HG03565 (cell line): ENCODE measurements around the gene CNDP2.
"Not testable (repeated sequence)": the region's sequence is repeated elsewhere in the genome, so short reads cannot be mapped to it uniquely, and the experiment has no call there.

Experiments used
- ATAC-seq: cut with Tn5 transposase; IDR thresholded peaks from one replicate; pipeline ENCODE4 v1.9.1; 2021; ENCODE audit warnings: mild to moderate bottlenecking, moderate library complexity; ENCODE audit not compliant: unreplicated experiment

Gene CNDP2

GRCh38 chr18:74563999-74564398 is 67.8 kb downstream of the CNDP2 start:
- ATAC-seq = no peak

- ATAC-seq = not testable (repeated sequence)
Observed at GRCh38 chr18:74565164-74565563, 69.0 kb downstream of the CNDP2 start.

- ATAC-seq = not testable (repeated sequence)
Observed at GRCh38 chr18:74565993-74566392, 69.8 kb downstream of the CNDP2 start.

GRCh38 chr18:74567822-74568221 is 71.7 kb downstream of the CNDP2 start:
- no peak for ATAC-seq

GRCh38 chr18:74569401-74569800 is 73.2 kb downstream of the CNDP2 start:
- no peak for ATAC-seq

- ATAC-seq = no peak
Observed at GRCh38 chr18:74570266-74570665, 74.1 kb downstream of the CNDP2 start.

GRCh38 chr18:74571895-74572680 is 75.9 kb downstream of the CNDP2 start:
- ATAC-seq = no peak

GRCh38 chr18:74573053-74573452 is 76.9 kb downstream of the CNDP2 start:
- ATAC-seq = no peak
